ENCODE measurements around the gene KLF3.

Gene KLF3

DNA sequence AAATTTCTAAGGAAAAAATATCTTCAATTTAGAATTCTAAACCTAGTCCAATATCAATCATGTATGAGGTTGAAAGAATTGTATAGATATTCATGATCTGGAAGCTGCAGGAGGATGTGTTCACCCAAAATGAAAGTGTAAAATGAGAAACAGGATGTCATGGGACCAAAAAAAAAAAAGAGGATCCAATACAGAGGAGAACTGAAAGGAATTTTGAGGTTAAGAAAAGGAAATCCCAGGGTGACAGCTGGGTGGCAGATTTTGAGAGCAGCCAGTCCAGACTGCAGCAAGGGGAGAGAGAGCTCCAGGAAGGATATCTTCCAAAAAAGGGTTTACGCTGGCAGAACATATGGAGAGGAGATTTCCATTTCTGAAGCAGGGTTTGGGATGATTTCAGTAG, 79.9 kb downstream of the KLF3 start:
- peak; percentile 35 for DNase-seq (ENCODE audit: extremely low read depth, low read depth)
- H3K4me3 ChIP-seq (replicated peaks; ENCODE audit: low read depth, low read length): no peak overlapping the region
- TF ChIP-seq, protein P1, sequence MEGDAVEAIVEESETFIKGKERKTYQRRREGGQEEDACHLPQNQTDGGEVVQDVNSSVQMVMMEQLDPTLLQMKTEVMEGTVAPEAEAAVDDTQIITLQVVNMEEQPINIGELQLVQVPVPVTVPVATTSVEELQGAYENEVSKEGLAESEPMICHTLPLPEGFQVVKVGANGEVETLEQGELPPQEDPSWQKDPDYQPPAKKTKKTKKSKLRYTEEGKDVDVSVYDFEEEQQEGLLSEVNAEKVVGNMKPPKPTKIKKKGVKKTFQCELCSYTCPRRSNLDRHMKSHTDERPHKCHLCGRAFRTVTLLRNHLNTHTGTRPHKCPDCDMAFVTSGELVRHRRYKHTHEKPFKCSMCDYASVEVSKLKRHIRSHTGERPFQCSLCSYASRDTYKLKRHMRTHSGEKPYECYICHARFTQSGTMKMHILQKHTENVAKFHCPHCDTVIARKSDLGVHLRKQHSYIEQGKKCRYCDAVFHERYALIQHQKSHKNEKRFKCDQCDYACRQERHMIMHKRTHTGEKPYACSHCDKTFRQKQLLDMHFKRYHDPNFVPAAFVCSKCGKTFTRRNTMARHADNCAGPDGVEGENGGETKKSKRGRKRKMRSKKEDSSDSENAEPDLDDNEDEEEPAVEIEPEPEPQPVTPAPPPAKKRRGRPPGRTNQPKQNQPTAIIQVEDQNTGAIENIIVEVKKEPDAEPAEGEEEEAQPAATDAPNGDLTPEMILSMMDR (IDR thresholded peaks at IDR 0.05; ENCODE audit: low read depth, low read length, missing control alignments): no peak

DNA sequence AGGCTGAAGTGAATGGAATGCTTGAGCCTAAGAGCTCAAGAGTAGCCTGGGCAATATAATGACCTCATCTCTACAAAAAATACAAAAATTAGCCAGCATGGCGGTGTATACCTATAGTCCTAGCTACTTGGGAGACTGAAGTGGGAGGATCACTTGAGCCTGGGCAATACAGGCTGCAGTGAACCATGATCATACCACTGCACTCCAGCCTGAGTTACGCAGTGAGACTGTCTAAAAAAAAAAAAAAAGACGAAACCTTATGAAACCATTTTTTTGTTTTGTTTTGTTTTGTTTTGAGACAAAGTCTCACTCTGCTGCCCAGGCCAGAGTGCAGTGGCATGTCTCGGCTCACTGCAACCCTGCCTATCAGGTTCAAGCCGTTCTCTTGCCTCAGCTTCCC, 81.9 kb downstream of the KLF3 start:
- DNase-seq (ENCODE audit: extremely low read depth, low read depth): no peak
- TF ChIP-seq, protein P1 (IDR thresholded peaks at IDR 0.05; ENCODE audit: low read depth, low read length, missing control alignments): no peak
- no peak overlapping the region for H3K4me3 ChIP-seq (replicated peaks; ENCODE audit: low read depth, low read length)

- no peak for DNase-seq (ENCODE audit: extremely low read depth, low read depth)
- no peak overlapping the region for H3K4me3 ChIP-seq (replicated peaks; ENCODE audit: low read depth, low read length)
- TF ChIP-seq, protein P1 (IDR thresholded peaks at IDR 0.05; ENCODE audit: low read depth, low read length, missing control alignments): no peak
Measured at GRCh38 chr4:38747629-38748028, 83.6 kb downstream of the KLF3 start.

DNA sequence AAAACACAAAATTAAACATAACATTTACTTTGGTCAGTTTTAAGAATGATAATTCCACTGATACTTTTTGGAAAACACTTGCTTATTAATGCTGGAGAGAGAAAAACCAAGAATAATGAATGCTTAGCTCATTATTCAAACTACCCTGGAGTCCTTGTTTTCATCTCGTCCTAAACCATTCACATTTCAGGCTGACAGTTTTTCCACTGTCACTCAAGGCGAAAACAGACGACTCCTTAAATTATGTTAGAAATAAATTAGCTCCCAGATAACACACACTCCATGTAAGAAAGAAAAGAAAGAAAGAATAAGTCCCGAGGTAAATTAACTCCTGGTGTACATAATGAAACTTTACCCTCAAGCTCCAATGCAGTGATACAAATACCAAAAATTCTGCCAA, 85.3 kb downstream of the KLF3 start:
- no peak overlapping the region for H3K4me3 ChIP-seq (replicated peaks; ENCODE audit: low read depth, low read length)
- TF ChIP-seq, protein P1 (IDR thresholded peaks at IDR 0.05; ENCODE audit: low read depth, low read length, missing control alignments): no peak
- no peak for DNase-seq (ENCODE audit: extremely low read depth, low read depth)
